GM12878 (cell line): ENCODE data around the gene ATP2B1. TPM values are rescaled to one million over a fixed set of nuclear protein-coding genes. Genes with fewer than 3 reads are reported as not detected.

Experiments used
- ATAC-seq: fragments of 200-7000 bp; cut with Tn5 transposase; 3 replicates; pipeline ENCODE4 v1.9.1; 2020; ENCODE audit warnings: mild to moderate bottlenecking, moderate library complexity
- BruUV-seq: library from RNA; stranded (reverse); fragments of 400-500 nt; replicated peaks from 2 replicates; lab custom pipeline; 2021; lab: Mats Ljungman, UMichigan
- CTCF ChIA-PET: fragments of 300-600 bp; sonication (Branson Sonifier 250); formaldehyde crosslinking; extraction: SDS; loops from one replicate; lab custom pipeline; 2021; ENCODE audit warnings: inconsistent platforms; lab: Yijun Ruan, JAX
- POLR2A ChIA-PET: fragments of 350-600 bp; formaldehyde crosslinking; extraction: SDS; loops from one replicate; lab custom pipeline; 2021; ENCODE audit warnings: inconsistent platforms; lab: Charles Lee
- RAD21 ChIA-PET: fragments of 300-600 bp; sonication (Branson Sonifier 250); formaldehyde crosslinking; loops from one replicate; lab custom pipeline; 2023; ENCODE audit warnings: antibody characterized with exemption; ENCODE audit not compliant: unreplicated experiment; lab: Charles Lee
- SMC1A ChIA-PET: fragments of 300-600 bp; sonication (Branson Sonifier 250); formaldehyde crosslinking; loops from one replicate; lab custom pipeline; 2023; ENCODE audit not compliant: unreplicated experiment, uncharacterized antibody; lab: Charles Lee
- DNase-seq: peaks from one replicate; pipeline ENCODE4 v3.0.0-alpha.2; 2011; ENCODE audit warnings: low read depth, low spot score
- FAIRE-seq: peaks from 3 replicates; lab custom pipeline; 2011; peaks lifted over from hg19 to GRCh38; lab: Jason Lieb, UNC
- H2AFZ ChIP-seq: 2 replicates; pipeline ENCODE4 v1.6.0; 2011; ENCODE audit warnings: low read depth, low read length, control low read depth; ENCODE audit not compliant: control insufficient read depth
- H3K27ac ChIP-seq: 2 replicates; pipeline ENCODE4 v1.5.1; 2011; ENCODE audit warnings: control low read depth; ENCODE audit not compliant: control insufficient read depth, insufficient read depth
- H3K27me3 ChIP-seq, 2 experiments: replicated peaks in 1 of 2; 2 replicates each; pipeline versions ENCODE4 v1.6.0 to v1.6.1; 2011; ENCODE audit warnings: low read length in 1 of 2; ENCODE audit not compliant: control insufficient read depth in 2 of 2, insufficient read depth in 2 of 2
- H3K36me3 ChIP-seq, 2 experiments: 2 replicates each; pipeline ENCODE4 v1.5.1; 2011; ENCODE audit warnings: low read length in 1 of 2; ENCODE audit not compliant: control insufficient read depth in 2 of 2, insufficient read depth in 2 of 2
- H3K4me1 ChIP-seq: 2 replicates; pipeline ENCODE4 v1.6.1; 2011; ENCODE audit warnings: mild to moderate bottlenecking, low read length, moderate library complexity, mixed read lengths; ENCODE audit not compliant: control insufficient read depth, insufficient read depth
- H3K4me2 ChIP-seq: 2 replicates; pipeline ENCODE4 v1.6.0; 2011; ENCODE audit warnings: control low read depth; ENCODE audit not compliant: control insufficient read depth, insufficient read depth
- H3K4me3 ChIP-seq: fragments of 200-600 bp; sonication (generic); 2 replicates; pipeline ENCODE4 v1.5.1; 2016
- H3K79me2 ChIP-seq: 2 replicates; pipeline ENCODE4 v1.6.0; 2011; ENCODE audit warnings: low read length; ENCODE audit not compliant: control insufficient read depth, insufficient read depth
- H3K9ac ChIP-seq: 2 replicates; pipeline ENCODE4 v1.8.0; 2011; ENCODE audit warnings: low read length, control low read depth, mixed read lengths; ENCODE audit not compliant: control insufficient read depth, insufficient read depth
- H3K9me3 ChIP-seq: replicated peaks from 3 replicates; pipeline ENCODE4 v1.5.1; 2011; ENCODE audit warnings: mild to moderate bottlenecking, low read length; ENCODE audit not compliant: control insufficient read depth, insufficient read depth
- H4K20me1 ChIP-seq: 2 replicates; pipeline ENCODE4 v1.6.0; 2011; ENCODE audit not compliant: control insufficient read depth, insufficient read depth
- ESRRA ChIP-seq: IDR thresholded peaks from 2 replicates; pipeline ENCODE4 v1.6.1; 2012; ENCODE audit warnings: mild to moderate bottlenecking, low read length, improper control_type of control experiment
- FOXM1 ChIP-seq: IDR thresholded peaks from 2 replicates; pipeline ENCODE4 v1.6.1; 2012; ENCODE audit warnings: low read depth, mild to moderate bottlenecking, inconsistent platforms, low read length, moderate library complexity
- HDAC6 ChIP-seq: fragments of 200-600 bp; sonication (generic); IDR thresholded peaks from one replicate; pipeline ENCODE4 v1.8.0; 2017; ENCODE audit warnings: antibody characterized with exemption; ENCODE audit not compliant: unreplicated experiment
- HDGF ChIP-seq: fragments of 450-650 bp; IDR thresholded peaks from 2 replicates; pipeline ENCODE4 v1.6.1; 2016; ENCODE audit warnings: antibody characterized with exemption
- KAT2A ChIP-seq: conservative IDR thresholded peaks from 2 replicates; pipeline ENCODE4 v1.6.1; 2011; ENCODE audit warnings: low read depth, low read length; ENCODE audit not compliant: control insufficient read depth
- NFYB ChIP-seq: IDR thresholded peaks from 2 replicates; pipeline ENCODE4 v1.6.1; 2011; ENCODE audit warnings: low read depth, mild to moderate bottlenecking, low read length, improper control_type of control experiment, moderate library complexity; ENCODE audit not compliant: insufficient read depth
- NR2F1 ChIP-seq: fragments of 450-650 bp; conservative IDR thresholded peaks from 2 replicates; pipeline ENCODE4 v1.6.1; 2017; ENCODE audit warnings: mild to moderate bottlenecking
- POLR2AphosphoS5 ChIP-seq: IDR thresholded peaks from 2 replicates; pipeline ENCODE4 v1.6.1; 2011; ENCODE audit warnings: mild to moderate bottlenecking, low read length, inconsistent platforms
- RCOR1 ChIP-seq: conservative IDR thresholded peaks from 2 replicates; pipeline ENCODE4 v1.6.1; 2012; ENCODE audit warnings: low read depth, low read length, improper control_type of control experiment
- RUNX3 ChIP-seq: IDR thresholded peaks from 2 replicates; pipeline ENCODE4 v1.6.1; 2012; ENCODE audit warnings: low read length, inconsistent platforms
- STAT1 ChIP-seq: fragments of 450-650 bp; conservative IDR thresholded peaks from 2 replicates; pipeline ENCODE4 v1.6.1; 2014; ENCODE audit warnings: antibody characterized with exemption, mild to moderate bottlenecking
- TAF1 ChIP-seq: IDR thresholded peaks from 2 replicates; pipeline ENCODE4 v1.6.1; 2011; ENCODE audit warnings: mild to moderate bottlenecking, low read depth, low read length, borderline replicate concordance
- ZNF622 ChIP-seq: fragments of 450-650 bp; IDR thresholded peaks from 2 replicates; pipeline ENCODE4 v1.6.1; 2017; ENCODE audit warnings: mild to moderate bottlenecking, inconsistent platforms
- ZSCAN29 ChIP-seq: fragments of 450-650 bp; IDR thresholded peaks from 2 replicates; pipeline ENCODE4 v1.6.1; 2017; ENCODE audit warnings: mild to moderate bottlenecking, moderate library complexity
- WGBS: methylation state at CpG from one replicate; pipeline ENCODE4 v1.1.6; 2016; ENCODE audit warnings: low lambda C conversion rate; ENCODE audit not compliant: insufficient replicate concordance, insufficient coverage; ENCODE audit errors: missing lambda C conversion rate; 5-methylcytosine and 5-hydroxymethylcytosine counted together
- in situ Hi-C: fragments of 300-500 bp; cut with MboI; formaldehyde crosslinking; loops from 9 replicates; pipeline ENCODE4 v1.14.3; 2018; ENCODE audit warnings: mixed read lengths
- intact Hi-C: fragments of 100-400 bp; cut with micrococcal nuclease; formaldehyde crosslinking; loops from one replicate; pipeline ENCODE4 v1.14.2; 2022; ENCODE audit not compliant: unreplicated experiment
- polyA plus RNA-seq, 11 experiments: library from polyadenylated mRNA; depleted of rRNA in 4 of 11; unstranded in 6 of 11; stranded (reverse) in 5 of 11; fragments of >200 nt; fragmentation: Nextera tagmentation in 4 of 11; fragmentation: Illumina TruSeq in 1 of 11; extraction: Ambion mirVana in 4 of 11; extraction: Trizol in 1 of 11; gene quantifications; 1 replicate in 1 of 11; 2 replicates in 10 of 11; pipeline versions ENCODE4 v1.2.1 to v1.2.3, GENCODE V29; 2011 to 2016; ENCODE audit warnings: inconsistent platforms in 2 of 11, missing spikeins in 2 of 11, low read depth in 1 of 11
- total RNA-seq, 4 experiments: library from RNA; depleted of rRNA in 3 of 4; stranded (reverse); fragments of >200 nt in 3 of 4; fragmentation: Illumina TruSeq in 1 of 4; extraction: Trizol in 1 of 4; gene quantifications; 2 replicates each; pipeline versions ENCODE4 v1.2.1 to v1.2.3, GENCODE V29; 2013 to 2021
- TF ChIP-seq, protein P1 (sequence below): fragments of 450-650 bp; formaldehyde crosslinking; IDR thresholded peaks from 2 replicates; pipeline ENCODE4 v1.5.0; 2022; ENCODE audit warnings: mild to moderate bottlenecking, missing genetic modification characterization
- TF ChIP-seq, protein P2 (sequence below): fragments of 450-650 bp; IDR thresholded peaks from 2 replicates; pipeline ENCODE4 v1.6.1; 2014; ENCODE audit warnings: mild to moderate bottlenecking

The ATP2B1 gene
- total and polyA plus RNA-seq, 10 of the 15 experiments (the other 5 are each of a cell fraction or from before 2014, with no cell fraction given) = 15.9 to 67.8 (median 48.5) TPM

DNA sequence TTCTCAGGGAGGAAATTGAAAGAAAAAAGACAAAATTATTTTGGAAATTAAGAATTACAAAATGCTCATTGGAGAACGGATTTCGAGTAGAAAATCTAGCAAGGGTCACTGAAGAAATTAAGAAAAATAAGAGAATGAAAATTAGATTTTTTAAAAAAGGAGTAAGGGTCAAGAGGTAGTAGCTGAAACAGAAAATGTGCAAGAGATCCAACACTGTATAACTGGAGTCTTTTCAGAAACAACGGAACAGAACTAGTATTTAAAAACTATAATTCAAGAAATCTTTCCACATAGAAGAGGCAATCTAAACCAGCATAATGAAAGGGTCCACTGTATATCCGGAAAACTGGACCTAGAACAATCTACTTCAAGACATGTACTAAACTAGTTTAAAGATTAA is 28.2 kb downstream of the ATP2B1 start (continued):
- TF ChIP-seq, protein P1, sequence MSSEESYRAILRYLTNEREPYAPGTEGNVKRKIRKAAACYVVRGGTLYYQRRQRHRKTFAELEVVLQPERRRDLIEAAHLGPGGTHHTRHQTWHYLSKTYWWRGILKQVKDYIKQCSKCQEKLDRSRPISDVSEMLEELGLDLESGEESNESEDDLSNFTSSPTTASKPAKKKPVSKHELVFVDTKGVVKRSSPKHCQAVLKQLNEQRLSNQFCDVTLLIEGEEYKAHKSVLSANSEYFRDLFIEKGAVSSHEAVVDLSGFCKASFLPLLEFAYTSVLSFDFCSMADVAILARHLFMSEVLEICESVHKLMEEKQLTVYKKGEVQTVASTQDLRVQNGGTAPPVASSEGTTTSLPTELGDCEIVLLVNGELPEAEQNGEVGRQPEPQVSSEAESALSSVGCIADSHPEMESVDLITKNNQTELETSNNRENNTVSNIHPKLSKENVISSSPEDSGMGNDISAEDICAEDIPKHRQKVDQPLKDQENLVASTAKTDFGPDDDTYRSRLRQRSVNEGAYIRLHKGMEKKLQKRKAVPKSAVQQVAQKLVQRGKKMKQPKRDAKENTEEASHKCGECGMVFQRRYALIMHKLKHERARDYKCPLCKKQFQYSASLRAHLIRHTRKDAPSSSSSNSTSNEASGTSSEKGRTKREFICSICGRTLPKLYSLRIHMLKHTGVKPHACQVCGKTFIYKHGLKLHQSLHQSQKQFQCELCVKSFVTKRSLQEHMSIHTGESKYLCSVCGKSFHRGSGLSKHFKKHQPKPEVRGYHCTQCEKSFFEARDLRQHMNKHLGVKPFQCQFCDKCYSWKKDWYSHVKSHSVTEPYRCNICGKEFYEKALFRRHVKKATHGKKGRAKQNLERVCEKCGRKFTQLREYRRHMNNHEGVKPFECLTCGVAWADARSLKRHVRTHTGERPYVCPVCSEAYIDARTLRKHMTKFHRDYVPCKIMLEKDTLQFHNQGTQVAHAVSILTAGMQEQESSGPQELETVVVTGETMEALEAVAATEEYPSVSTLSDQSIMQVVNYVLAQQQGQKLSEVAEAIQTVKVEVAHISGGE (CRISPR knock-in tag) = no peak
- TF ChIP-seq KAT2A (no peak), HDAC6 (no peak), ZSCAN29 (no peak), RCOR1 (no peak), TAF1 (no peak), NR2F1 (no peak)
- TF ChIP-seq, protein P2, sequence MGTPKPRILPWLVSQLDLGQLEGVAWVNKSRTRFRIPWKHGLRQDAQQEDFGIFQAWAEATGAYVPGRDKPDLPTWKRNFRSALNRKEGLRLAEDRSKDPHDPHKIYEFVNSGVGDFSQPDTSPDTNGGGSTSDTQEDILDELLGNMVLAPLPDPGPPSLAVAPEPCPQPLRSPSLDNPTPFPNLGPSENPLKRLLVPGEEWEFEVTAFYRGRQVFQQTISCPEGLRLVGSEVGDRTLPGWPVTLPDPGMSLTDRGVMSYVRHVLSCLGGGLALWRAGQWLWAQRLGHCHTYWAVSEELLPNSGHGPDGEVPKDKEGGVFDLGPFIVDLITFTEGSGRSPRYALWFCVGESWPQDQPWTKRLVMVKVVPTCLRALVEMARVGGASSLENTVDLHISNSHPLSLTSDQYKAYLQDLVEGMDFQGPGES = no peak

DNA sequence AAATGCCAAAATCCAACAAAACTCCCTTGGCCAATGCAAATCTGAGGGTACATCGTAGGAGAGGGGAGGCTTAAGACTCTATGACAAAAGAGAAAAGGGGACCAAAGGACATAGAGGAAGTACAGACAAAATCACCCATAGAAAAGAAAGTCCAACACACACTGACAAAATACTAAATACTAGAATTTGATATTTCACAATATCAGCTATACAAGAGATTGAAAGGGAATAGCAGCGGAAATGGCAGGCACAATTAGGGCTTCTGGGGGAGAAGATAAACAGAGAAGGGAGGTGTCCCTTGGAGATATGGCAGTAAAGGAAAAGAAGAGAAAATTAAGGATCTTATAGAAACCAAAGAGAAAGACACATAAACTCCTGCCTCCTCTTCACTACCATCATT is 29.0 kb downstream of the ATP2B1 start:
- Histone ChIP-seq H3K27ac (no peak overlapping the region), H2AFZ (no peak overlapping the region), H3K4me2 (no peak overlapping the region), H4K20me1 (no peaks in the 10 kb centered on the region), H3K9me3 (peaks cover 21% of the 10 kb centered on the region), H3K27me3 (no peaks in the 10 kb centered on the region), H3K4me1 (peaks cover 1% of the 10 kb centered on the region; the same call in 1 of the 2 replicates), H3K9ac (no peak overlapping the region), H3K4me3 (no peak overlapping the region), H3K36me3 (peaks cover 1 to 4% of the 10 kb centered on the region in 2 experiments; a peak in 2 of 4 replicates), H3K79me2 (peaks cover 85% of the 10 kb centered on the region)
- in situ Hi-C loops (no loop called here), intact Hi-C loops (no loop called here)
- no peak for FAIRE-seq
- WGBS = 80% methylated on average over 2 of the region's 2 CpGs
- DNase-seq = no peak
- no peak for ATAC-seq
- POLR2A ChIA-PET = interaction anchor here (1.6 kb wide), 1 partner anchor 11 kb away, joined by 7 read pairs; no protein-coding TSS in a partner anchor
- SMC1A ChIA-PET = interaction anchor here (0.7 to 2.3 kb wide), 7 partner anchors 11 to 44 kb away, joined by 3 to 9 read pairs (median 5); no protein-coding TSS in a partner anchor
- CTCF ChIA-PET = interaction anchor here (2.1 kb wide), 1 partner anchor 14 kb away, joined by 6 read pairs; no protein-coding TSS in a partner anchor
- no TSS peak for BruUV-seq
- RAD21 ChIA-PET = no interaction called here
- TF ChIP-seq STAT1 (no peak), POLR2AphosphoS5 (no peak), FOXM1 (no peak), ESRRA (no peak), RUNX3 (no peak), ZNF622 (no peak), NFYB (no peak), HDGF (no peak)
